H9 (cell line): Measurements from ENCODE around the gene ZNF385B. TPM values are rescaled to one million over a fixed set of nuclear protein-coding genes. Genes with fewer than 3 reads are reported as not detected.
A peak's percentile ranks its signal among the peaks of the same experiment; 100 is the strongest.

Experiments used
- DNase-seq: peaks from one replicate; pipeline ENCODE4 v3.0.0-alpha.2; 2017
- H2AFZ ChIP-seq: one replicate; pipeline ENCODE4 v1.6.1; 2013; ENCODE audit warnings: mild to moderate bottlenecking, low read length, control low read depth, moderate library complexity
- H2AK5ac ChIP-seq: 2 replicates; pipeline ENCODE4 v1.6.1; 2013; ENCODE audit warnings: low read length, control low read depth, mixed read lengths; ENCODE audit not compliant: insufficient read length
- H2BK120ac ChIP-seq: one replicate; pipeline ENCODE4 v1.6.1; 2013; ENCODE audit warnings: low read depth, mild to moderate bottlenecking, low read length, control low read depth, inconsistent platforms; ENCODE audit not compliant: poor library complexity, severe bottlenecking
- H2BK12ac ChIP-seq: 2 replicates; pipeline ENCODE4 v1.6.1; 2013; ENCODE audit warnings: low read length, control low read depth, mixed read lengths, low read depth; ENCODE audit not compliant: insufficient read length
- H2BK15ac ChIP-seq: 2 replicates; pipeline ENCODE4 v1.6.1; 2013; ENCODE audit warnings: low read depth, low read length, control low read depth
- H2BK20ac ChIP-seq: one replicate; pipeline ENCODE4 v1.6.1; 2013; ENCODE audit warnings: low read depth, mild to moderate bottlenecking, low read length, control low read depth, inconsistent platforms; ENCODE audit not compliant: poor library complexity, severe bottlenecking
- H2BK5ac ChIP-seq: 2 replicates; pipeline ENCODE4 v1.6.1; 2013; ENCODE audit warnings: low read length, control low read depth, mixed read lengths; ENCODE audit not compliant: insufficient read length
- H3K14ac ChIP-seq: 2 replicates; pipeline ENCODE4 v1.6.1; 2013; ENCODE audit warnings: low read length, control low read depth; ENCODE audit not compliant: insufficient read depth
- H3K18ac ChIP-seq: 2 replicates; pipeline ENCODE4 v1.6.1; 2013; ENCODE audit warnings: low read depth, mild to moderate bottlenecking, mixed read lengths, low read length, control low read depth; ENCODE audit not compliant: insufficient read length
- H3K23ac ChIP-seq: 2 replicates; pipeline ENCODE4 v1.6.1; 2013; ENCODE audit warnings: low read length, control low read depth, mixed read lengths, low read depth; ENCODE audit not compliant: insufficient read length
- H3K23me2 ChIP-seq: 2 replicates; pipeline ENCODE4 v1.6.1; 2013; ENCODE audit warnings: low read depth, mild to moderate bottlenecking, mixed read lengths, low read length, control low read depth; ENCODE audit not compliant: insufficient read length, poor library complexity, severe bottlenecking
- H3K27ac ChIP-seq: 2 replicates; pipeline ENCODE4 v1.5.1; 2013; ENCODE audit warnings: low read length, control low read depth, mixed read lengths, low read depth; ENCODE audit not compliant: insufficient read length
- H3K27me3 ChIP-seq: 2 replicates; pipeline ENCODE4 v1.6.1; 2013; ENCODE audit warnings: low read length, control low read depth, inconsistent platforms; ENCODE audit not compliant: insufficient read depth
- H3K4ac ChIP-seq: 2 replicates; pipeline ENCODE4 v1.6.1; 2013; ENCODE audit warnings: low read depth, mild to moderate bottlenecking, control low read depth, inconsistent platforms, low read length, moderate library complexity
- H3K4me1 ChIP-seq: 2 replicates; pipeline ENCODE4 v1.6.1; 2013; ENCODE audit warnings: low read length, control low read depth, inconsistent platforms; ENCODE audit not compliant: insufficient read depth
- H3K4me2 ChIP-seq: 2 replicates; pipeline ENCODE4 v1.6.1; 2013; ENCODE audit warnings: low read length, control low read depth, mixed read lengths; ENCODE audit not compliant: insufficient read length, insufficient read depth
- H3K56ac ChIP-seq: 2 replicates; pipeline ENCODE4 v1.6.1; 2013; ENCODE audit warnings: low read depth, mild to moderate bottlenecking, mixed read lengths, low read length, control low read depth; ENCODE audit not compliant: insufficient read length
- H3K79me1 ChIP-seq: 2 replicates; pipeline ENCODE4 v1.6.1; 2013; ENCODE audit warnings: low read depth, mild to moderate bottlenecking, moderate library complexity, low read length, control low read depth, inconsistent platforms; ENCODE audit not compliant: insufficient read depth, poor library complexity, severe bottlenecking
- H3K79me2 ChIP-seq: 2 replicates; pipeline ENCODE4 v1.6.1; 2013; ENCODE audit warnings: low read length, control low read depth, inconsistent platforms; ENCODE audit not compliant: insufficient read depth
- H3K9ac ChIP-seq: 2 replicates; pipeline ENCODE4 v1.6.1; 2013; ENCODE audit warnings: low read length, control low read depth, mixed read lengths; ENCODE audit not compliant: insufficient read length; ENCODE audit errors: extremely low read depth
- H3K9me3 ChIP-seq: one replicate; pipeline ENCODE4 v1.6.1; 2013; ENCODE audit warnings: low read depth, low read length, inconsistent platforms; ENCODE audit not compliant: control insufficient read depth
- H3T11ph ChIP-seq: one replicate; pipeline ENCODE4 v1.6.1; 2013; ENCODE audit warnings: mild to moderate bottlenecking, low read length, control low read depth, inconsistent platforms
- H4K20me1 ChIP-seq: one replicate; pipeline ENCODE4 v1.6.1; 2013; ENCODE audit not compliant: control insufficient read depth, insufficient read length, insufficient read depth
- H4K5ac ChIP-seq: 2 replicates; pipeline ENCODE4 v1.6.1; 2013; ENCODE audit warnings: low read depth, mild to moderate bottlenecking, mixed read lengths, low read length, control low read depth; ENCODE audit not compliant: insufficient read length
- H4K8ac ChIP-seq: replicated peaks from 2 replicates; pipeline ENCODE4 v1.6.1; 2013; ENCODE audit warnings: low read length, control low read depth, mixed read lengths, low read depth; ENCODE audit not compliant: insufficient read length
- H4K91ac ChIP-seq: 2 replicates; pipeline ENCODE4 v1.6.1; 2013; ENCODE audit warnings: low read depth, mild to moderate bottlenecking, moderate library complexity, mixed read lengths, low read length, control low read depth; ENCODE audit not compliant: insufficient read length
- H3K27ac Mint-ChIP-seq, 3 experiments: 2 replicates in 2 of 3; 3 replicates in 1 of 3; pipeline ENCODE4 v1.8.0; 2020 to 2021; ENCODE audit warnings: mixed read lengths in 3 of 3, mild to moderate bottlenecking in 1 of 3, moderate library complexity in 1 of 3
- H3K27me3 Mint-ChIP-seq: 2 replicates; pipeline ENCODE4 v1.8.0; 2021; ENCODE audit warnings: low read depth, mild to moderate bottlenecking, moderate library complexity, mixed read lengths
- H3K36me3 Mint-ChIP-seq, 3 experiments: 2 replicates in 2 of 3; 3 replicates in 1 of 3; pipeline ENCODE4 v1.8.0; 2020 to 2021; ENCODE audit warnings: low read depth in 3 of 3, mixed read lengths in 3 of 3; ENCODE audit not compliant: insufficient read depth in 1 of 3
- H3K4me1 Mint-ChIP-seq, 2 experiments: 2 replicates each; pipeline ENCODE4 v1.8.0; 2020; ENCODE audit warnings: mixed read lengths in 2 of 2
- H3K4me3 Mint-ChIP-seq, 2 experiments: 2 replicates in 1 of 2; 3 replicates in 1 of 2; pipeline ENCODE4 v1.8.0; 2020 to 2021; ENCODE audit warnings: mild to moderate bottlenecking in 2 of 2, mixed read lengths in 2 of 2, moderate library complexity in 1 of 2
- H3K9me3 Mint-ChIP-seq, 2 experiments: 2 replicates in 1 of 2; 3 replicates in 1 of 2; pipeline ENCODE4 v1.8.0; 2020; ENCODE audit warnings: mild to moderate bottlenecking in 2 of 2, mixed read lengths in 2 of 2, moderate library complexity in 1 of 2
- WGBS: extraction: QIAGEN DNeasy Blood & Tissue Kit; methylation state at CpG from one replicate; pipeline ENCODE4 v1.1.7; 2013; ENCODE audit warnings: missing lambda C conversion rate, low lambda C conversion rate, mixed read lengths; ENCODE audit not compliant: insufficient read length; ENCODE audit errors: extremely low coverage; 5-methylcytosine and 5-hydroxymethylcytosine counted together
- total RNA-seq: library from RNA; stranded (reverse); gene quantifications from 2 replicates; pipeline ENCODE4 v1.2.1, GENCODE V29; 2021
- TF ChIP-seq, protein P1 (sequence below): fragments of 200-600 bp; sonication (generic); conservative IDR thresholded peaks from 3 replicates; pipeline ENCODE4 v1.8.0; 2021; ENCODE audit warnings: antibody characterized with exemption, mild to moderate bottlenecking

The ZNF385B gene
- total RNA-seq, 1 experiment from 2014 or later: 2.1 TPM

DNA sequence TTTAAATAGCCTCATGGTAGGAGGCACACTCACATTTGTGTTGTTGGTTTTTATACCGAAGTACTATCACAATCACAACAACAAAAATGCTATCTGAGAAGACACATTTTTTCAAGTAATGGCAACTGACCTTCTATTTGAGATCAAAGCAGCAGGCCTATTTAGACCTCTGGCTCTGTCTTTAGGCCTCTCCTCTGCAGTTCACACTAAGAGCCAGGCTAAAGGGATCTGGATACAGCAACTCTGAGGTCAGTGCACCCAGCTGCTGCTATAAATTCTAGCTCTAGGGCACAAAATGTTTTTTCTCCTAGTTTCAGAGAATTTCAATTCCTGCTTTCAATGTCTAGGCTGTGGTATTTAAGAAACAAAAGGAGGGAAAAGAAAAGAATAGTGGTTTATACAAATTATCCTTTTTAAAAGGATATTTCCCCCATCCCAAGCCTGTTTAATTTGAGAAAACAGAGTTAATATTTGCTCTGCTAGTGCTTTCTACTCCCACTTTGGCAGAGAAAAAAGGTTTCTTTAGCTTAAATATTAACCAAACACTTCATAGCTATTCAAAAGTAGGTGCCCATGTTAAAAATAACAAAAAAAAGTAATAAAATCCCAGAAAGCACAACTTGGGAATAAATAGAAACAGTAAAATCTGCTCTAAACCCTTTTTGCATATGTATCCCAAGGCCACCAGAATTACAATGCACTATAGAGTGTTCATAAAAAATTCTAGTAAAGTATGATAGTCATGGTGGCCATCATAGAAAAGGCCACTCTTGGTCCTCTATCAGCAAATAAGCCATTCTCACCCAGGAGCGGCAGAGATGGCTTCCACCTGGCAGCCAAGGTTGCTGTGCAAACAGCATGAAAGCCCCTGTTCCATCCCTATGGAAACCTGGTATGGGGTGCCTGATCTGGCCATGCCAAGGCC is 303.1 kb downstream of the ZNF385B start:
- H3K9me3 Mint-ChIP-seq: no peaks in the 10 kb centered on the region
- no peak overlapping the region for H3K56ac ChIP-seq
- H3K14ac ChIP-seq: no peak overlapping the region
- DNase-seq: no peak
- no peak overlapping the region for H2BK20ac ChIP-seq
- no CpG with 5 or more reads among the region's 2 CpGs for WGBS
- no peak overlapping the region for H3K4ac ChIP-seq
- peak overlapping the region in 1 of 3 experiments; percentile 47; a peak in 1 of 7 replicates for H3K27ac Mint-ChIP-seq
- no peak overlapping the region for H2AFZ ChIP-seq
- no peak overlapping the region for H3K4me2 ChIP-seq
- no peak overlapping the region for H2BK12ac ChIP-seq
- no peak overlapping the region for H3K18ac ChIP-seq
- no peaks in the 10 kb centered on the region for H4K20me1 ChIP-seq
- H4K91ac ChIP-seq: no peak overlapping the region
- H3K4me1 Mint-ChIP-seq: peaks cover 21 to 33% of the 10 kb centered on the region in 2 experiments
- no peak overlapping the region for H2BK5ac ChIP-seq
- H2BK120ac ChIP-seq: no peak overlapping the region
- H2BK15ac ChIP-seq: no peak overlapping the region
- no peak overlapping the region for H4K8ac ChIP-seq
- no peaks in the 10 kb centered on the region for H3K23me2 ChIP-seq
- H3K9ac ChIP-seq: no peak overlapping the region
- no peak overlapping the region for H3T11ph ChIP-seq
- no peaks in the 10 kb centered on the region for H3K27me3 Mint-ChIP-seq
- H3K79me1 ChIP-seq: no peaks in the 10 kb centered on the region
- H3K27me3 ChIP-seq: no peaks in the 10 kb centered on the region
- no peaks in the 10 kb centered on the region for H3K79me2 ChIP-seq
- H3K36me3 Mint-ChIP-seq: no peaks in the 10 kb centered on the region
- H3K4me3 Mint-ChIP-seq: no peak overlapping the region
- H4K5ac ChIP-seq: no peak overlapping the region
- H3K9me3 ChIP-seq: no peaks in the 10 kb centered on the region
- TF ChIP-seq, protein P1, sequence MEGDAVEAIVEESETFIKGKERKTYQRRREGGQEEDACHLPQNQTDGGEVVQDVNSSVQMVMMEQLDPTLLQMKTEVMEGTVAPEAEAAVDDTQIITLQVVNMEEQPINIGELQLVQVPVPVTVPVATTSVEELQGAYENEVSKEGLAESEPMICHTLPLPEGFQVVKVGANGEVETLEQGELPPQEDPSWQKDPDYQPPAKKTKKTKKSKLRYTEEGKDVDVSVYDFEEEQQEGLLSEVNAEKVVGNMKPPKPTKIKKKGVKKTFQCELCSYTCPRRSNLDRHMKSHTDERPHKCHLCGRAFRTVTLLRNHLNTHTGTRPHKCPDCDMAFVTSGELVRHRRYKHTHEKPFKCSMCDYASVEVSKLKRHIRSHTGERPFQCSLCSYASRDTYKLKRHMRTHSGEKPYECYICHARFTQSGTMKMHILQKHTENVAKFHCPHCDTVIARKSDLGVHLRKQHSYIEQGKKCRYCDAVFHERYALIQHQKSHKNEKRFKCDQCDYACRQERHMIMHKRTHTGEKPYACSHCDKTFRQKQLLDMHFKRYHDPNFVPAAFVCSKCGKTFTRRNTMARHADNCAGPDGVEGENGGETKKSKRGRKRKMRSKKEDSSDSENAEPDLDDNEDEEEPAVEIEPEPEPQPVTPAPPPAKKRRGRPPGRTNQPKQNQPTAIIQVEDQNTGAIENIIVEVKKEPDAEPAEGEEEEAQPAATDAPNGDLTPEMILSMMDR: no peak
- no peak overlapping the region for H3K27ac ChIP-seq
- H3K23ac ChIP-seq: no peak overlapping the region
- H3K4me1 ChIP-seq: no peaks in the 10 kb centered on the region; the same call in 1 of the 2 replicates
- H2AK5ac ChIP-seq: no peak overlapping the region
